Osteoblast (primary cell): ENCODE measurements around the gene MEP1B. TPM values are rescaled to one million over a fixed set of nuclear protein-coding genes. Genes with fewer than 3 reads are reported as not detected.

Source experiments
- DNase-seq: peaks from one replicate; pipeline ENCODE4 v3.0.0; 2011; ENCODE audit warnings: low spot score, mixed read lengths; ENCODE audit not compliant: insufficient read length; ENCODE audit errors: missing footprints
- H2AFZ ChIP-seq: 2 replicates; pipeline ENCODE4 v1.6.0; 2011; ENCODE audit warnings: mild to moderate bottlenecking, low read length
- H3K27ac ChIP-seq: 2 replicates; pipeline ENCODE4 v1.5.1; 2011; ENCODE audit warnings: mild to moderate bottlenecking, low read depth, low read length, moderate library complexity
- H3K27me3 ChIP-seq: 2 replicates; pipeline ENCODE4 v1.6.0; 2012; ENCODE audit warnings: mild to moderate bottlenecking, control low read depth, inconsistent platforms, low read length, moderate library complexity; ENCODE audit not compliant: insufficient read depth
- H3K36me3 ChIP-seq: 2 replicates; pipeline ENCODE4 v1.5.1; 2011; ENCODE audit warnings: mild to moderate bottlenecking, low read length, control low read depth, moderate library complexity; ENCODE audit not compliant: insufficient read depth
- H3K4me1 ChIP-seq: 2 replicates; pipeline ENCODE4 v1.5.1; 2011; ENCODE audit warnings: mild to moderate bottlenecking, low read length, control low read depth, moderate library complexity; ENCODE audit not compliant: insufficient read depth
- H3K4me2 ChIP-seq: 2 replicates; pipeline ENCODE4 v1.6.0; 2011; ENCODE audit warnings: mild to moderate bottlenecking, low read length; ENCODE audit not compliant: insufficient read depth
- H3K4me3 ChIP-seq: fragments of 200-600 bp; sonication (generic); 3 replicates; pipeline ENCODE4 v1.5.1; 2012; ENCODE audit warnings: mild to moderate bottlenecking, low read length, inconsistent platforms; ENCODE audit not compliant: insufficient read depth
- H3K79me2 ChIP-seq: 2 replicates; pipeline ENCODE4 v1.6.0; 2012; ENCODE audit warnings: mild to moderate bottlenecking, low read length, control low read depth, inconsistent platforms; ENCODE audit not compliant: insufficient read depth
- H3K9me3 ChIP-seq: 2 replicates; pipeline ENCODE4 v1.5.1; 2011; ENCODE audit warnings: low read depth, low read length, control low read depth
- H4K20me1 ChIP-seq: 2 replicates; pipeline ENCODE4 v1.6.0; 2012; ENCODE audit warnings: mild to moderate bottlenecking, low read length, control low read depth; ENCODE audit not compliant: insufficient read depth
- CTCF ChIP-seq: IDR thresholded peaks from 2 replicates; pipeline ENCODE4 v1.5.1; 2011; ENCODE audit warnings: mild to moderate bottlenecking, low read depth, low read length, moderate library complexity; ENCODE audit errors: extremely low read depth
- total RNA-seq: library from RNA; depleted of rRNA; stranded (reverse); fragments of >200 nt; gene quantifications from 2 replicates; pipeline ENCODE4 v1.2.3, GENCODE V29; 2012

The MEP1B gene
- total RNA-seq, 1 donor: not detected

- no peak for DNase-seq
- H4K20me1 ChIP-seq: no peaks in the 10 kb centered on the region
- no peaks in the 10 kb centered on the region for H3K79me2 ChIP-seq
- H3K4me2 ChIP-seq: no peak overlapping the region
- no peaks in the 10 kb centered on the region for H3K36me3 ChIP-seq
- no peak overlapping the region for H2AFZ ChIP-seq
- no peak for TF ChIP-seq CTCF
- no peaks in the 10 kb centered on the region for H3K9me3 ChIP-seq
- no peak overlapping the region for H3K4me3 ChIP-seq
- H3K27me3 ChIP-seq: no peaks in the 10 kb centered on the region
- H3K27ac ChIP-seq: no peak overlapping the region
- no peaks in the 10 kb centered on the region for H3K4me1 ChIP-seq
Observed at GRCh38 chr18:32244881-32245280, 55.0 kb downstream of the MEP1B start.

- no peaks in the 10 kb centered on the region for H4K20me1 ChIP-seq
- H3K79me2 ChIP-seq: no peaks in the 10 kb centered on the region
- H3K27ac ChIP-seq: no peak overlapping the region
- H3K27me3 ChIP-seq: no peaks in the 10 kb centered on the region
- no peak overlapping the region for H3K4me3 ChIP-seq
- H3K4me1 ChIP-seq: no peaks in the 10 kb centered on the region
- H2AFZ ChIP-seq: no peak overlapping the region
- DNase-seq: no peak
- TF ChIP-seq CTCF: no peak
- H3K36me3 ChIP-seq: no peaks in the 10 kb centered on the region
- no peak overlapping the region for H3K4me2 ChIP-seq
- H3K9me3 ChIP-seq: no peaks in the 10 kb centered on the region
Observed at GRCh38 chr18:32249147-32249929, 59.5 kb downstream of the MEP1B start.

GRCh38 chr18:32251466-32251865, 61.6 kb downstream of the MEP1B start:
- no peak overlapping the region for H3K4me2 ChIP-seq
- no peaks in the 10 kb centered on the region for H3K4me1 ChIP-seq
- H2AFZ ChIP-seq: no peak overlapping the region
- H3K27ac ChIP-seq: no peak overlapping the region
- no peaks in the 10 kb centered on the region for H3K36me3 ChIP-seq
- no peak for DNase-seq
- TF ChIP-seq CTCF: no peak
- no peaks in the 10 kb centered on the region for H3K79me2 ChIP-seq
- no peaks in the 10 kb centered on the region for H3K27me3 ChIP-seq
- no peak overlapping the region for H3K4me3 ChIP-seq
- no peaks in the 10 kb centered on the region for H4K20me1 ChIP-seq
- no peaks in the 10 kb centered on the region for H3K9me3 ChIP-seq

- Histone ChIP-seq H2AFZ (no peak overlapping the region), H3K36me3 (no peaks in the 10 kb centered on the region), H3K79me2 (no peaks in the 10 kb centered on the region), H4K20me1 (no peaks in the 10 kb centered on the region), H3K4me1 (no peaks in the 10 kb centered on the region), H3K4me3 (no peak overlapping the region), H3K9me3 (no peaks in the 10 kb centered on the region), H3K27me3 (no peaks in the 10 kb centered on the region), H3K27ac (no peak overlapping the region), H3K4me2 (no peak overlapping the region)
- DNase-seq: no peak
- no peak for TF ChIP-seq CTCF
Observed at GRCh38 chr18:32252141-32252860, 62.5 kb downstream of the MEP1B start.
